Measurements from ENCODE around the gene MRAP.

Gene MRAP

DNA sequence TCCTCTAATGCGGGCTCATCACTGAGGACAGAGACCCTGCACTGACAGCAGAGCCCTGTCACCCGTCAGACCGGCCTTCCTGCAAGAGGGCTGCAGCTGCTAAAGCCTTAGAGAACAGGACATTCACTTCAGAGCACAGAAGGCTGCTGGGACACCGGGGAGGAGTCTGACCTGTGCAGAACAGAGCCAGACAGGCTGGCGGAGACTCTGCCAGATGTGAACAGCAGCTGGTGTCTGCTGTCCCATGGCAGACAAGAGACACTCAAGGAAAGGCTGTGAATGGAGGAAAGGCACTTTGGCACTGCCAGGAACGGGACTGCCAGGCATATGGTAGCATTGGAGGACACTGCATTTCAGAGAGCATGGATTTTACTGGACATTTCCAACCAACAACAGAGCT, 21.4 kb downstream of the MRAP start:
- H3K27ac ChIP-seq = no peak overlapping the region
- no peak for DNase-seq (ENCODE audit: low read depth, low spot score)

DNA sequence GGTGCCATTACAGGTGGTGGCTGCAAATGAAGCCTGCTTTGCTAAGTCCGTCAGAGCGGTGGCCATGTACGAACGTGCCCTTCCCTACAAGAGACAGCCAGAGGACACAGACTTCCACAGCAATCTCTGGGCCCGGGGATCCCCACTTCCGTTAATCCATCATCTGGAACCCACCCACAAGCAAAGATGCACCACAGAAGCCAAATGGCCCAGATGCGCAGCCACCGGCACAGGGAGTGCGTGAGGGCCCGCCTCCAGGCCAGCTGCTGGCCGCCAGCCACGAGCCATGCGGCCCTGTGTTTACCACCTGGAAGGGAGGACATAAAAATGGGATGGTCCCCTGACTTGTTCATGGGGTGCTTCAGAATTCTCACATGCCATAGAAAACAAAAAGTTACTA, 22.1 kb downstream of the MRAP start:
- DNase-seq (ENCODE audit: low read depth, low spot score) = no peak
- no peak overlapping the region for H3K27ac ChIP-seq

- DNase-seq (ENCODE audit: low read depth, low spot score) = no peak
- H3K27ac ChIP-seq = no peak overlapping the region
Observed at GRCh38 chr21:32321480-32321879, 22.8 kb downstream of the MRAP start.

DNA sequence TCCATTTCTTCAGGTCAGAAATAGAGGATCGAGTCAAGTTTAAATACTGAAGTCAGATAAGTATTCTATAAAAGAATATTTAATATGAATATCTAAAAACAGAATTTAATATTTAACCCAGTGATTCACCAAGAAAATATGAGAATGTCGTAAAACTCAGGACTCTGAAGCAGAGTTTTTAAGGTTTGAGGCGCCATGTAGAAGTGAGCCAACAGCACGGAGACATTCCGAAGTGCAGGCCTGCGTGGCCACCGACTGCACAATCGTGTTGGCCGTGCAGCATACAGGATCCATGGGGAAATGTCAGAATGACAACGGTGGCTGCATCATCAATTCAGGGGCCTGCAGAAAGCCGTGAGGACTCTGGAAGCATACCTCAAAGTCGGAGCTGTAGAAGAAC, 23.4 kb downstream of the MRAP start:
- H3K27ac ChIP-seq = no peak overlapping the region
- no peak for DNase-seq (ENCODE audit: low read depth, low spot score)

- no peak for DNase-seq (ENCODE audit: low read depth, low spot score)
- no peak overlapping the region for H3K27ac ChIP-seq
Observed at GRCh38 chr21:32322676-32323075, 24.0 kb downstream of the MRAP start.

GRCh38 chr21:32325706-32326105, 27.1 kb downstream of the MRAP start:
- no peak overlapping the region for H3K27ac ChIP-seq
- no peak for DNase-seq (ENCODE audit: low read depth, low spot score)

DNA sequence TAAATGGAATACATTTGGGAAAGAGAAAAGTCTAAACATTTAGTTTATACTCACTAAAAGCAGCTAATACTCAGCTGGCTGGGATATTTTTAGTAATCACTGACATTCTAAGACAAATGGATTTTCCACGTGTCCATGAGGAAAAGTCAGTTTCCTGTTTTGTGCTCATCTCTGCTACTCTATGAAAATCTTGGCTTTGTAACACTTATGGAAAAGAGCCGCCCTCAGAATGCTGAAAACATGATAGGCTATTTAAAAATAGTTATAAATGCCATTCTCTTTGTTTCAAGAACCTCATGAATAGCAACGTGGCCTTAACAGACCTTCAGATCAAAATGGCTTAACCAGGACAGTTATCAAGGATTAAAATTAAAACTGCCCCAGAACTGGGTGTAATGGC, 29.9 kb downstream of the MRAP start:
- no peak overlapping the region for H3K27ac ChIP-seq
- no peak for DNase-seq (ENCODE audit: low read depth, low spot score)

GRCh38 chr21:32329331-32329730, 30.7 kb downstream of the MRAP start:
- no peak for DNase-seq (ENCODE audit: low read depth, low spot score)
- no peak overlapping the region for H3K27ac ChIP-seq

- no peak for DNase-seq (ENCODE audit: low read depth, low spot score)
- H3K27ac ChIP-seq = no peak overlapping the region
Observed at GRCh38 chr21:32329776-32330175, 31.1 kb downstream of the MRAP start.

- DNase-seq (ENCODE audit: low read depth, low spot score) = no peak
- no peak overlapping the region for H3K27ac ChIP-seq
Observed at GRCh38 chr21:32330784-32331311, 32.2 kb downstream of the MRAP start.

DNA sequence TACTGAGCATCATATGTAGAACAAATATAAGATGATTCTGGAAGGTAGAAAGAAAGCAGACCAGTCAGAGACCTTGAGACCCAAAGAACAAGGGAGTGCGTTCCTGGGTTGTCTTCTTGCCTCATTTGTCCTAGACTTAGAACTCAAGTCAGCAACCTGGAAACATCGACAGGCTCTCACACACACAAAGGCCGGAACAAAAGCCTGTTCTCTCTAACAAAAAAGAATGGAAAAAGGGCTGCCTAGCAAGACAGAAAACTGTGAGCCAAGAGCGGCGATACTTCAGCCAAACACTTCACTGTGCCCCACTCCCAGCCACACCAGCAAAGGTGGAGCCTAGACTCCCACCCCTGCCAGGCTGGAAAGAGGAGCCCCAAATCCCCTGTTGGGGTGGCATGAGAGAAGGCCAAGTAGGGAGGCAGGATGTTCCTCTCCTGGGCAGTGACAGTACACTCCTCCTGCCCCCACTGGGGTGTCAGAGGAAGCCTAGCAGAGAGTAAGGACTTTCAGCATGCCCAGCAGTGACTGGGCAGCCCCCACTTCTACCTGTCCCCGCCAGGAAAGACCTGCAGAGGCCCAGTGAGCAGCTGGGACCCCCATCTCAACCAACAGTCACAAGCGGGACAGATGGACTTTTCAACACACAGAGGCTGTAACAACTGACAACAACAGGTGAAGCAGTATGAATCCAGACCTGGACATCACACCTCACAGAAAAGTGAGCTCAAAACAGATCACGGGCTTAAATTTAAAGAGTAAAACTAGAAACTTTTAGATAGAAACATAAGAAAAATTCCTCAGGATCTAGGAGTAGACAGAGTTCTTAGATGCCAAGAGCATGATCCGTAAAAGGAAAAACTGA, 33.0 kb downstream of the MRAP start:
- no peak for DNase-seq (ENCODE audit: low read depth, low spot score)
- no peak overlapping the region for H3K27ac ChIP-seq

GRCh38 chr21:32332463-32332951, 33.9 kb downstream of the MRAP start:
- no peak overlapping the region for H3K27ac ChIP-seq
- no peak for DNase-seq (ENCODE audit: low read depth, low spot score)

GRCh38 chr21:32333953-32334673, 35.5 kb downstream of the MRAP start:
- no peak overlapping the region for H3K27ac ChIP-seq
- DNase-seq (ENCODE audit: low read depth, low spot score) = no peak

GRCh38 chr21:32334980-32335531, 36.4 kb downstream of the MRAP start:
- DNase-seq (ENCODE audit: low read depth, low spot score) = no peak
- no peak overlapping the region for H3K27ac ChIP-seq

- no peak overlapping the region for H3K27ac ChIP-seq
- DNase-seq (ENCODE audit: low read depth, low spot score) = no peak
Observed at GRCh38 chr21:32335601-32336575, 37.2 kb downstream of the MRAP start.

- no peak for DNase-seq (ENCODE audit: low read depth, low spot score)
- H3K27ac ChIP-seq = no peak overlapping the region
Observed at GRCh38 chr21:32336711-32337110, 38.1 kb downstream of the MRAP start.

DNA sequence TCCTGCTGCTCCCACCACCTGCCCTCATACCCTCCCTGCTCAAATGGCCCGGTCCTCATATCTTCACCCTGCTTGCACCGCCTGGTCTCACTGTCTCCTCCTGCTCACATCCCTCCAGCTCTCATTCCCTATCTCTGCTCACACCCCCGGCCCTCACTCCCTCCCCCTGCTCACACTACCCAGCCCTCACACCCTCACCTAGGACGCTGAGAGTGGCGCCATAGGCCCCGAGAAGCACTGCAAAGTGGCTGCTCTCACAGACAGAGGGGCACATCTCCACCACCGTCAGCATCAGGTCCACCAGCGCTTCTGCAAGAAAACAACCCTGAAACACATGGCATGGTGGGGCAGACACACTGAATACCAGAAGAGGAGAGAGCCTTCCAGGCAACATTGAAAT, 38.6 kb downstream of the MRAP start:
- no peak overlapping the region for H3K27ac ChIP-seq
- no peak for DNase-seq (ENCODE audit: low read depth, low spot score)

DNA sequence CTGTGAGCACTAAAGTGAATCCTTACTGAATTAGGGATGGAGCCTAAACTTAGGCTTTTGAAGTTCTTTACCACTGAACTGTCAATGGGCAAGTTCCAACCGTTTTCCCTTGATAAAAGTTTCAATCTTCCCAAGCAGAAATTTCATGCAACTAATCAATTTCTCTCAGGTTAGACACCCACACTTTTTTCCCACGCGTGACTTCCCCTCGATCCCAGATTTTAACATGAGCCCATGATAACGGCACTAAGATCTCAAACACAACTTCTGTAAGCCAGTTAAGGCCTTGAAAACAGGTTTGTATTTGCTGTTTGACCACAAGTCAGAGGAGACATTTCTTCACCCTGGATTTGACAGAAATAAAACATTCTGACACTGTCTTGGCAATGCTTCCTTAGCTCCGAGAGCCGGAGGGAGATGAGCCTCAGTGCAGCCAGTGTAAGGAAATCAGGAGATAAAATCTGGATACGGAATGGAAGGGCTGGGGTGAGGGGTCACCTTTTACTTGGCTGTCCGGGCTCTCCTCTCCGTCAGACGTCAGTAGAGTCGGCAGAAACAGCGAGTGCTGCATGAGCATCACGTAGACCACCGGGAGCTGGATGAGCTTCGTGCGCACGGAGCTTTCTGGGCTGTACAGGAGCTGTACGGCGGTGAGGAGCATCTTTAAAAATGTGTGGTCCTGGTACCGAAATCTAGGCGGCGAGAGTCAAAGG, 39.7 kb downstream of the MRAP start:
- DNase-seq (ENCODE audit: low read depth, low spot score) = no peak
- no peak overlapping the region for H3K27ac ChIP-seq
